GM23248 (cell line): ENCODE results near the gene ARHGAP24. TPM values are rescaled to one million over a fixed set of nuclear protein-coding genes. Genes with fewer than 3 reads are reported as not detected.

Experiments
- DNase-seq: peaks from one replicate; pipeline ENCODE4 v3.0.0-alpha.2; 2015
- H2AFZ ChIP-seq: fragments of 200-600 bp; sonication (generic); 2 replicates; pipeline ENCODE4 v1.6.1; 2016; ENCODE audit warnings: antibody characterized with exemption
- H3F3A ChIP-seq: fragments of 200-600 bp; sonication (generic); 2 replicates; pipeline ENCODE4 v1.6.1; 2016; ENCODE audit warnings: mild to moderate bottlenecking, antibody characterized with exemption, mixed run types; ENCODE audit not compliant: insufficient read depth
- H3K27ac ChIP-seq: fragments of 200-600 bp; sonication (generic); 2 replicates; pipeline ENCODE4 v1.5.1; 2016; ENCODE audit warnings: mild to moderate bottlenecking
- H3K27me3 ChIP-seq: fragments of 200-600 bp; sonication (generic); replicated peaks from 2 replicates; pipeline ENCODE4 v1.6.1; 2016; ENCODE audit warnings: mild to moderate bottlenecking; ENCODE audit not compliant: insufficient read depth
- H3K36me3 ChIP-seq: fragments of 200-600 bp; sonication (generic); 2 replicates; pipeline ENCODE4 v1.6.1; 2016; ENCODE audit warnings: low read depth, mild to moderate bottlenecking
- H3K4me1 ChIP-seq: fragments of 200-600 bp; sonication (generic); 2 replicates; pipeline ENCODE4 v1.6.1; 2016; ENCODE audit warnings: mild to moderate bottlenecking; ENCODE audit not compliant: insufficient read depth
- H3K4me2 ChIP-seq: fragments of 200-600 bp; sonication (generic); one replicate; pipeline ENCODE4 v1.6.1; 2016; ENCODE audit warnings: mild to moderate bottlenecking; ENCODE audit not compliant: unreplicated experiment
- H3K4me3 ChIP-seq: fragments of 200-600 bp; sonication (generic); 2 replicates; pipeline ENCODE4 v1.5.1; 2016; ENCODE audit warnings: mild to moderate bottlenecking
- H3K79me2 ChIP-seq: fragments of 200-600 bp; sonication (generic); 2 replicates; pipeline ENCODE4 v1.6.1; 2016; ENCODE audit warnings: mild to moderate bottlenecking; ENCODE audit not compliant: insufficient read depth
- H3K9ac ChIP-seq: fragments of 200-600 bp; sonication (generic); 2 replicates; pipeline ENCODE4 v1.6.1; 2016; ENCODE audit warnings: mild to moderate bottlenecking
- H3K9me2 ChIP-seq: fragments of 200-600 bp; sonication (generic); 2 replicates; pipeline ENCODE4 v1.6.1; 2016; ENCODE audit warnings: mixed run types, mild to moderate bottlenecking, moderate library complexity; ENCODE audit not compliant: insufficient read depth
- H3K9me3 ChIP-seq: fragments of 200-600 bp; sonication (generic); one replicate; pipeline ENCODE4 v1.6.1; 2017; ENCODE audit warnings: low read depth
- H4K20me1 ChIP-seq: fragments of 200-600 bp; sonication (generic); 2 replicates; pipeline ENCODE4 v1.6.0; 2016; ENCODE audit not compliant: insufficient read depth
- EZH2 ChIP-seq: fragments of 200-600 bp; sonication (generic); IDR thresholded peaks from 2 replicates; pipeline ENCODE4 v1.6.1; 2018; ENCODE audit warnings: antibody characterized with exemption, mild to moderate bottlenecking; ENCODE audit not compliant: insufficient read depth, poor library complexity, severe bottlenecking
- EZH2phosphoT487 ChIP-seq: fragments of 200-600 bp; sonication (generic); IDR thresholded peaks from 2 replicates; pipeline ENCODE4 v1.6.1; 2018; ENCODE audit warnings: antibody characterized with exemption, moderate library complexity, mild to moderate bottlenecking, low read depth; ENCODE audit not compliant: insufficient read depth
- WGBS, 2 experiments: methylation state at CpG; one replicate each; pipeline ENCODE4 v1.1.6; 2015 to 2017; ENCODE audit warnings: low lambda C conversion rate in 2 of 2, low coverage in 1 of 2; ENCODE audit errors: missing lambda C conversion rate in 2 of 2; 5-methylcytosine and 5-hydroxymethylcytosine counted together
- in situ Hi-C: fragments of 300-500 bp; cut with MboI; formaldehyde crosslinking; loops from 2 replicates; pipeline ENCODE4 v1.15.0; 2020
- polyA plus RNA-seq: library from polyadenylated mRNA; unstranded; fragments of >200 nt; fragmentation: Nextera tagmentation; extraction: Ambion mirVana; gene quantifications from 2 replicates; pipeline ENCODE4 v1.2.1, GENCODE V29; 2016
- total RNA-seq: library from RNA; depleted of rRNA; stranded (reverse); fragments of >200 nt; shearing (Covaris generic); gene quantifications from 2 replicates; pipeline ENCODE4 v1.2.3, GENCODE V29; 2014

ARHGAP24 gene
- total and polyA plus RNA-seq, 2 experiments from 2014 or later = 24.1 to 31.6 TPM

DNA sequence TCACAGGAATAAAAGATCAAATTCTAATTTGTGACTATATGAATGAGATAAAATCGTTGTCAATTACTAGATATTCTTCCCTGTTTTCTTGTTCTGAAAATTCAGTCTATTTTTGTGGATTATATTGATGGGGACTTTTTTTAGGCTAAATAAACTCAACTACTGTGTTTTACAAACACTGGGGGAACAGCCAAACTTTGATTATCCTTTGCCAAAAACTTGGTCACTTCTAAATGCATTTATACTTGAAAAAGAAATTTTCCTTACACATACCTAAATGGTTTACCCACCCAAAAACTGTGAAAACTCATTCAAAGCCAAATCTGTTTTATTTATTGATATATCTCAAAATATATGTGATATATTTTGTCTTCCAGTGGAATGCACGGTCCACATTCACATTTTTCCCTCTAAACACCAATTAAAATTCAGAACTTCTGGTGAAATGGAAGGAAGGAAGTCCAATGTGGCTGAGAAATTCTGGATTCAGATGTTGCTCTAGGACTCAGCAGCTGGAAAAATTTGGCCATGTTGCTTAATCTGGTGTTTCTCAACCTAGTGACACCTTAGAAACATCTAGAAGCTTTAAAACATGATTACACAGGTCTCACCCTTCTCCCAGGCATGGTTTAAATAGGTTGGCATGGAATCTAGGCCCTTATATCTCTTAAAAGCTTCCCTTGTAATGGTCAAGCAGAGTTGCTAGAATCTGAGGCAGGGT is 28.6 kb upstream of the ARHGAP24 start:
- Histone ChIP-seq H3F3A (no peaks in the 10 kb centered on the region), H3K27ac (no peak overlapping the region), H3K79me2 (no peaks in the 10 kb centered on the region), H3K36me3 (no peaks in the 10 kb centered on the region), H4K20me1 (no peaks in the 10 kb centered on the region), H3K4me3 (no peak overlapping the region), H3K9me3 (no peaks in the 10 kb centered on the region), H3K9ac (no peak overlapping the region), H2AFZ (no peak overlapping the region), H3K27me3 (no peaks in the 10 kb centered on the region), H3K4me1 (no peaks in the 10 kb centered on the region), H3K4me2 (no peak overlapping the region), H3K9me2 (0 out of 2 replicates have a peak, but pooled peaks cover under 1% of the 10 kb centered on the region)
- in situ Hi-C loops = no loop called here
- 71 to 74% methylated on average over 2 of the region's 2 CpGs for WGBS, 2 experiments
- no peak for DNase-seq
- TF ChIP-seq EZH2phosphoT487 = no peak
- TF ChIP-seq EZH2 = no peak

DNA sequence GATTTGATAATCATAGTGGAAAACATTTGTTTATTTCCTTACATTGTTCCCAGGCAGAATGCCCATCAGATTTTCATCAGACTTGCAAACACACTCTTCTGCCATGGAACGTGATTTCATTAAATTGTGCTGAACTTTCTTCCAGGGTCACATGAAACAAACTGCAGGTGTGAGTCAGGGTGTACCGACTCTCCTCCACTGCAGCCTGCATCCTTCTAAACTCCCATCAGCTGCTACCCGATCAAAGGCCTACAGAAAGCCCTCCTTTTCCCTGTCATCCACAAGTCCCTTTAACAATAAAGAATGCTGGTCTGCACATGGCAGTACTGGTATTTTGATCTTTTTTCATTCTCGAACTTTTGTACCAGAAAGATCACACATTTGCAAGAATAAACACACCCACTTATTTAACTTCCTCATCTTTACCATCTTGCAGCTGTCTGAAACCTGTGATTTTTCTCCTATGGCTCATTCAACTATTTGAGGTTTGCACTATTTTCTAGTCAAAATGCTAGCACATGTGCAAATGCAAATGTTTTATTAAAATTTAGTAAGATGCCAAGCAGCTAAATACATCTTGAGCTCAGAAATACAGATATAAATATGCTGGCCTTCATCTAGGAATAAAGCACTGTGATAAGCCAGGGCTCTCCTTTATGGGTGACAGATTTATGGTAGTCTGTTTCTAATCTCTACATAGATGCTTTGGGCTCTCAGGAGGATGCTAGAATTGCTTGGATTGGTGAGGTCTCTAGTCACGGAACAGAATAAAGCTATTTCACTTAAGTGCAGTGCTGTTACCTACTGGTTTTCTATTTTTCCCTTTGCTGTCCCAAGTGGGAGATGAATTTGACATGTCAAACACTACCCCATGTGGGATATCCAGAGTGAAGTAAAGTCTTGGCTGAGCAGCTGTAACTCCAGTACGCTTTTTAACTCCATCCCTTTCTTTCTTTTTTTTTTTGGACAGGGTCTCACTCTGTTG is 25.8 kb upstream of the ARHGAP24 start:
- WGBS, 2 experiments = 92 to 94% methylated on average over 6 of the region's 6 CpGs

DNA sequence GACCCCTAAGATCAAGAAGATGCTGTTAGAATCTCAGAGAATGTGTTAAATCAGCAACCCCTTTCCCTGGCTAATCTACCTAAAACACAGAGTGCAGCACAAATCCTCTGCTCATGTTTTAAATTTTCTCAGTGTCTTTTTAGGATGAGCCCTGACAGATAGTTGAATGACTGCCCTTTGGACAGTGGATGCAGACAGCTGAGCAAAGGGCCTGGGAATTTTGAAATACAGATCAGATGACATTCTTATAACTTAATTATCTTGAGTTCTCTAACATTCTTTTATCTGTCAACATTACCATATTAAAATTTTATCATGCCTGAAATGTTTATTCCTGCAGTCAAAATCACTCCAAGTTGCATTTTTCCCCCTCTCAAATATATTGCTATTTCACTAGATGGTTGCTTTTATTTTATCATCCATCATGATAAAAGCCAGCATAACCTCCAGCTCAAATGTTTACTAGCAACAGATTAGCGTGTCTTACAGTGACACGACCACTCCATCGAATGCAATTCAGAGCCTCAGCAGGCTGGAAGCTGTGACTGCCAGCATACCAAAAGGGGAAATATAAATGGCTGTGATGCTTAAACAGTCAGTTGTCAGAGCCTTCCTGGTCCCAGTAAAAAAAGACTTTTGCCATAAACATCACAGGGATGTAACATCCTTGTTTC is 22.8 kb upstream of the ARHGAP24 start:
- no peak for DNase-seq
- H3K4me1 ChIP-seq = no peaks in the 10 kb centered on the region
- no peak overlapping the region for H3K9ac ChIP-seq
- in situ Hi-C loops = loop anchor here (25.0 kb wide), 1 partner anchor 110 kb away; no protein-coding TSS in a partner anchor
- no peaks in the 10 kb centered on the region for H3K27me3 ChIP-seq
- no peak overlapping the region for H3K27ac ChIP-seq
- 0 out of 2 replicates have a peak, but pooled peaks cover 4% of the 10 kb centered on the region for H3K9me2 ChIP-seq
- H2AFZ ChIP-seq = no peak overlapping the region
- no peak overlapping the region for H3K4me2 ChIP-seq
- no peaks in the 10 kb centered on the region for H3F3A ChIP-seq
- H3K79me2 ChIP-seq = no peaks in the 10 kb centered on the region
- no peak for TF ChIP-seq EZH2phosphoT487
- 17 to 22% methylated on average over 3 of the region's 3 CpGs for WGBS, 2 experiments
- no peaks in the 10 kb centered on the region for H3K36me3 ChIP-seq
- H3K9me3 ChIP-seq = no peaks in the 10 kb centered on the region
- H4K20me1 ChIP-seq = no peaks in the 10 kb centered on the region
- no peak overlapping the region for H3K4me3 ChIP-seq

More for the DNA sequence above, 25.8 kb upstream of the ARHGAP24 start:
- Histone ChIP-seq H3K36me3 (no peaks in the 10 kb centered on the region), H3K4me3 (no peak overlapping the region), H3K4me1 (no peaks in the 10 kb centered on the region), H3K27ac (no peak overlapping the region), H4K20me1 (no peaks in the 10 kb centered on the region), H3K9me2 (0 out of 2 replicates have a peak, but pooled peaks cover 4% of the 10 kb centered on the region), H3K79me2 (no peaks in the 10 kb centered on the region), H3K9me3 (no peaks in the 10 kb centered on the region), H2AFZ (no peak overlapping the region), H3K9ac (no peak overlapping the region), H3F3A (no peaks in the 10 kb centered on the region), H3K4me2 (no peak overlapping the region), H3K27me3 (no peaks in the 10 kb centered on the region)
- DNase-seq = no peak
- TF ChIP-seq EZH2phosphoT487 (no peak), EZH2 (no peak)
- in situ Hi-C loops = no loop called here

DNA sequence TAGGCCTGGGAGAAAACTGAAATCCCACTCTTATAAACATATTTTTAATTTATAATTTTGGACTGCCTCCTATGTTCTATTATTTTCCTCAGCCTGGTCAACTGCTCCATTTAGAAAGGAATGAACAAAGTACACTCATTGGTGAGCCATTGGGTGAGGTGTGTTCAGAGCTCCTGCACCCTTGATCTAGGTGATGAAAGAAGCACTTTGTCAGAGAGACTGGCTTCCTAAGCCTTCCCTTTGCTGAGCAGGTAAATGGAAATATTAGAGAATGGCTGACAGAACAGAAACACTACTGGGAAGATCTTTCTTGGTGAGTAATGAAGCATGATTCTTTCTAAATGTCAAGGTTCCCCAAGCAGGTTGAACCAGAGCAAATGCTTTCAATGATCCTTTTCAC is 19.0 kb upstream of the ARHGAP24 start:
- Histone ChIP-seq H3K36me3 (no peaks in the 10 kb centered on the region), H3K27ac (no peak overlapping the region), H2AFZ (no peak overlapping the region), H3K4me1 (no peaks in the 10 kb centered on the region), H3K9ac (no peak overlapping the region), H3K9me3 (no peaks in the 10 kb centered on the region), H3K79me2 (no peaks in the 10 kb centered on the region), H3K9me2 (0 out of 2 replicates have a peak, but pooled peaks cover 4% of the 10 kb centered on the region), H3K27me3 (no peaks in the 10 kb centered on the region), H3K4me3 (no peak overlapping the region), H3F3A (no peaks in the 10 kb centered on the region), H3K4me2 (no peak overlapping the region), H4K20me1 (no peaks in the 10 kb centered on the region)
- in situ Hi-C loops = loop anchor here (25.0 kb wide), 1 partner anchor 106 kb away; no protein-coding TSS in a partner anchor
- DNase-seq = no peak
- TF ChIP-seq EZH2 (no peak), EZH2phosphoT487 (no peak)
